PC-3 (cell line): ENCODE results near the gene NUDT1. TPM values are rescaled to one million over a fixed set of nuclear protein-coding genes. Genes with fewer than 3 reads are reported as not detected.

Experiments
- ATAC-seq: fragments of 200-7000 bp; cut with Tn5 transposase; 2 replicates; pipeline ENCODE4 v1.9.1; 2020; ENCODE audit warnings: mild to moderate bottlenecking, moderate library complexity
- BruUV-seq: library from RNA; stranded (reverse); fragments of 400-500 nt; replicated peaks from 2 replicates; lab custom pipeline; 2021; lab: Mats Ljungman, UMichigan
- CTCF ChIA-PET: fragments of 300-600 bp; sonication (Branson Sonifier 250); formaldehyde crosslinking; loops from one replicate; lab custom pipeline; 2022; ENCODE audit warnings: antibody characterized with exemption; lab: Charles Lee
- POLR2A ChIA-PET: fragments of 300-600 bp; sonication (Branson Sonifier 250); formaldehyde crosslinking; loops from one replicate; lab custom pipeline; 2022; ENCODE audit warnings: antibody characterized with exemption; ENCODE audit not compliant: unreplicated experiment; lab: Charles Lee
- DNase-seq: peaks from one replicate; pipeline ENCODE4 v3.0.0-alpha.2; 2015
- H2AFZ ChIP-seq: fragments of 300-600 bp; sonication (generic); 2 replicates; pipeline ENCODE4 v1.6.0; 2016; ENCODE audit warnings: antibody characterized with exemption, low read length
- H3F3A ChIP-seq: fragments of 300-600 bp; sonication (generic); one replicate; pipeline ENCODE4 v1.6.0; 2017; ENCODE audit warnings: antibody characterized with exemption, low read length, control low read depth, mild to moderate bottlenecking; ENCODE audit not compliant: unreplicated experiment
- H3K27ac ChIP-seq: fragments of 300-600 bp; sonication (generic); 2 replicates; pipeline ENCODE4 v1.5.1; 2016; ENCODE audit warnings: mild to moderate bottlenecking, low read length
- H3K27me3 ChIP-seq: fragments of 300-600 bp; sonication (generic); 2 replicates; pipeline ENCODE4 v1.6.1; 2016; ENCODE audit warnings: low read length, mixed read lengths
- H3K36me3 ChIP-seq: fragments of 300-600 bp; sonication (generic); 2 replicates; pipeline ENCODE4 v1.6.1; 2016; ENCODE audit warnings: low read depth, mixed run types, low read length, mixed read lengths
- H3K4me1 ChIP-seq: fragments of 300-600 bp; sonication (generic); 2 replicates; pipeline ENCODE4 v1.5.1; 2016; ENCODE audit warnings: low read length; ENCODE audit not compliant: insufficient read depth
- H3K4me2 ChIP-seq: fragments of 300-600 bp; sonication (generic); 2 replicates; pipeline ENCODE4 v1.6.0; 2016; ENCODE audit warnings: low read length
- H3K4me3 ChIP-seq: fragments of 300-600 bp; sonication (generic); 2 replicates; pipeline ENCODE4 v1.5.1; 2016; ENCODE audit warnings: mild to moderate bottlenecking, low read length, mixed read lengths
- H3K79me2 ChIP-seq: fragments of 300-600 bp; sonication (generic); 2 replicates; pipeline ENCODE4 v1.6.1; 2017; ENCODE audit warnings: low read length, mixed read lengths
- H3K9ac ChIP-seq: fragments of 300-600 bp; sonication (generic); 2 replicates; pipeline ENCODE4 v1.6.0; 2016; ENCODE audit warnings: mild to moderate bottlenecking, low read length
- H3K9me2 ChIP-seq: fragments of 300-600 bp; sonication (generic); replicated peaks from 2 replicates; pipeline ENCODE4 v1.6.1; 2016; ENCODE audit warnings: mixed run types, low read length, mixed read lengths
- H3K9me3 ChIP-seq: fragments of 300-600 bp; sonication (generic); 2 replicates; pipeline ENCODE4 v1.6.1; 2016; ENCODE audit warnings: low read length, mixed read lengths
- H4K20me1 ChIP-seq: fragments of 300-600 bp; sonication (generic); 2 replicates; pipeline ENCODE4 v1.6.1; 2016; ENCODE audit warnings: low read length, mixed read lengths
- CTCF ChIP-seq: fragments of 300-600 bp; sonication (generic); conservative IDR thresholded peaks from 2 replicates; pipeline ENCODE4 v1.5.1; 2017; ENCODE audit warnings: antibody characterized with exemption, low read depth, mild to moderate bottlenecking, low read length
- EZH2 ChIP-seq: fragments of 300-600 bp; sonication (generic); IDR thresholded peaks from one replicate; pipeline ENCODE4 v1.6.1; 2017; ENCODE audit warnings: antibody characterized with exemption, mild to moderate bottlenecking, low read length; ENCODE audit not compliant: unreplicated experiment
- EZH2phosphoT487 ChIP-seq: fragments of 300-600 bp; sonication (generic); IDR thresholded peaks from 2 replicates; pipeline ENCODE4 v1.6.1; 2018; ENCODE audit warnings: mild to moderate bottlenecking, antibody characterized with exemption, low read length, borderline replicate concordance
- intact Hi-C: fragments of 100-400 bp; cut with micrococcal nuclease; formaldehyde crosslinking; loops from 2 replicates; pipeline ENCODE4 v1.9.0; 2023
- total RNA-seq: library from RNA; depleted of rRNA; stranded (reverse); fragments of >200 nt; gene quantifications from 2 replicates; pipeline ENCODE4 v1.2.3, GENCODE V29; 2014

NUDT1 gene
- total RNA-seq, 1 experiment from 2014 or later = 59.3 TPM

- POLR2A ChIA-PET = interaction anchor here (0.6 kb wide), 1 partner anchor 32 kb away, joined by 3 read pairs; no protein-coding TSS in a partner anchor
Measured at GRCh38 chr7:2201686-2202360, 40.2 kb upstream of the NUDT1 start.

GRCh38 chr7:2202361-2202761 lies 39.7 kb upstream of the NUDT1 start:
- Histone ChIP-seq H3K9ac (no peak overlapping the region), H3K9me2 (no peaks in the 10 kb centered on the region), H3F3A (no peaks in the 10 kb centered on the region), H3K36me3 (peaks cover 3% of the 10 kb centered on the region), H3K4me2 (no peak overlapping the region), H3K9me3 (no peaks in the 10 kb centered on the region), H4K20me1 (no peaks in the 10 kb centered on the region), H3K27ac (no peak overlapping the region), H3K79me2 (no peaks in the 10 kb centered on the region), H3K4me1 (no peaks in the 10 kb centered on the region), H3K27me3 (no peaks in the 10 kb centered on the region), H3K4me3 (no peak overlapping the region), H2AFZ (no peak overlapping the region)
- ChIA-PET POLR2A (no interaction called here), CTCF (no interaction called here)
- ATAC-seq (no peak), DNase-seq (no peak)
- intact Hi-C loops = no loop called here
- BruUV-seq = no TSS peak
- TF ChIP-seq EZH2phosphoT487 = no peak
- no peak for TF ChIP-seq EZH2
- no peak for TF ChIP-seq CTCF

More at GRCh38 chr7:2201686-2202360, 40.2 kb upstream of the NUDT1 start:
- no peaks in the 10 kb centered on the region for H3F3A ChIP-seq
- no peaks in the 10 kb centered on the region for H3K27me3 ChIP-seq
- no peak overlapping the region for H2AFZ ChIP-seq
- no peaks in the 10 kb centered on the region for H3K9me3 ChIP-seq
- BruUV-seq = no TSS peak
- H4K20me1 ChIP-seq = no peaks in the 10 kb centered on the region
- TF ChIP-seq EZH2 = no peak
- no peak for TF ChIP-seq EZH2phosphoT487
- intact Hi-C loops = no loop called here
- no peak overlapping the region for H3K4me2 ChIP-seq
- CTCF ChIA-PET = no interaction called here
- H3K9me2 ChIP-seq = no peaks in the 10 kb centered on the region
- no peaks in the 10 kb centered on the region for H3K79me2 ChIP-seq
- H3K9ac ChIP-seq = no peak overlapping the region
- H3K36me3 ChIP-seq = peaks cover 3% of the 10 kb centered on the region
- ATAC-seq (no peak), DNase-seq (no peak)
- H3K27ac ChIP-seq = no peak overlapping the region
- H3K4me3 ChIP-seq = no peak overlapping the region
- no peaks in the 10 kb centered on the region for H3K4me1 ChIP-seq

GRCh38 chr7:2202901-2203765 lies 38.9 kb upstream of the NUDT1 start:
- Histone ChIP-seq H3K27me3 (no peaks in the 10 kb centered on the region), H2AFZ (no peak overlapping the region), H3K9me2 (no peaks in the 10 kb centered on the region), H3K4me1 (no peaks in the 10 kb centered on the region), H3K79me2 (no peaks in the 10 kb centered on the region), H3K4me2 (no peak overlapping the region), H3K27ac (no peak overlapping the region), H3K9ac (no peak overlapping the region), H3K36me3 (peaks cover 7% of the 10 kb centered on the region), H3K4me3 (no peak overlapping the region), H4K20me1 (no peaks in the 10 kb centered on the region), H3F3A (no peaks in the 10 kb centered on the region), H3K9me3 (no peaks in the 10 kb centered on the region)
- TF ChIP-seq EZH2 (no peak), CTCF (no peak), EZH2phosphoT487 (no peak)
- intact Hi-C loops = no loop called here
- ATAC-seq (no peak), DNase-seq (no peak)
- POLR2A ChIA-PET = interaction anchor here (0.6 kb wide), 1 partner anchor 28 kb away, joined by 6 read pairs; no protein-coding TSS in a partner anchor
- no TSS peak for BruUV-seq
- CTCF ChIA-PET = no interaction called here
